NCI-H526 (cell line): Measurements from ENCODE around the gene DUSP14.
A peak's percentile ranks its signal among the peaks of the same experiment; 100 is the strongest.

Source experiments
- DNase-seq, 2 experiments: peaks; one replicate each; lab custom pipeline; 2025; lab: John Stamatoyannopoulos, UW

Gene DUSP14

DNA sequence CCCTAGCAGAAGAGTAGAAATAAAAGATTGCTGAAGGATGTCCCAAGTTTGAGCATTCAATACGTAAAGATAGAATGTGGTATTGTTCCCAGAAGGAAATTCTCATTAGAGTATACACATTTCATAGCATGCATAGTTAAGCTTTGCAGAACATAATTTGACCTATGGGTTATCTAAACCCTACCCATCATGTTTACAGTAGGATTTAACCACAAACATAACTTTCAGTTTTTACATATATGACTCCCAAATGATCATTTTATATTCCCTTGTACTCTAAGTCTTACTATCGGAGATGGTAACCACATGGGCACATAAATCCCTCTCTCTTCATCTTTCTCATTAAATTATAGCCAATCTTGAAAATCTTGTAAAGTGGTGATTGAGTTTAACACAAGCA is 68.6 kb downstream of the DUSP14 start:
- no peak for DNase-seq

DNA sequence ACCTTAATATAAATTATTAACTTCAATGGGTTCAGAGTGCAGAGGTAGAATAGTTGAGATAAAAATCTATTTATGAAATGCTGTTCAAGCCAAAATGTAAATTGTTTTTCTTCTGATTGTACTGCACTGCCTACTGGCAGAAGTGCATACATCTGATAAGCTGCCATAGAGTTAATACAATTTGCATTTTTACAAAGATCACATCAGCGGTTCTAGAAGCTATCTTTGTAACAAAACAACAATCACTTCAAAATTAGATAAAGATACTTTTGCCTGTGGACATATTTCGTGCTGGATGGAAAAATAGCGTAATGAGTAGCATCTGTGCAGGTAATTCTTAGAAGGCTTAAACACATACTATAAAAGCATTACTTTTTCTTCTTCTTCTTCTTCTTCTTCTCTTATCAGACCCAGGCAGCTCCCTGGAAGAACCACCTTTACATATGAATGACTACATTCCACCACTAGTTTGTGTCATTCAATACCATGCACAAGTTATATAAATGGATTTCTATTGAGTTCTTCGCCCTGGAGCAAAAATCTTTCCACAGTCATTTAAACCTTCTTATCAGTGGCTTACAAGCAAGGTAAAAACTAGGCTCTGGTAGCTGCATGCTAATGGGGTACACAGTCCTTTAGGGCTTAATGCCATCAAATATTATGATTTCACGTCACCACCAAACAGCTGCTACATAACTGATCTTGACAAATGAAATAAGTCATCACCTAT is 72.5 kb downstream of the DUSP14 start:
- peak in 1 of 2 experiments; percentile 3 for DNase-seq
